ENCODE data around the gene SLC39A9. TPM values are rescaled to one million over a fixed set of nuclear protein-coding genes. Genes with fewer than 3 reads are reported as not detected.

Gene SLC39A9
- total and polyA plus RNA-seq, 2 of the 4 experiments (the other 2 are of a cell fraction) = 41.4 to 168 TPM

GRCh38 chr14:69490219-69490918 lies 91.9 kb downstream of the SLC39A9 start:
- H3K79me1 ChIP-seq (ENCODE audit: low read depth in 1 of 2, low read length in 2 of 2) = no peaks in the 10 kb centered on the region
- no peak overlapping the region for H2BK15ac ChIP-seq (ENCODE audit: low read depth, low read length)
- in situ Hi-C loops (cut with MboI; ENCODE audit: low sequenced_read_pairs) = no loop called here
- no TSS peak for BruUV-seq (replicated peaks)
- no peak overlapping the region for H2AK5ac ChIP-seq (ENCODE audit: low read depth, low read length)
- ChIA-PET POLR2A (ENCODE audit: unreplicated experiment) (no interaction called here), CTCF (no interaction called here)
- no peaks in the 10 kb centered on the region for H3K4me1 ChIP-seq (ENCODE audit: control insufficient read depth, insufficient read depth, low read length)
- no peaks in the 10 kb centered on the region for H3K9me3 ChIP-seq (ENCODE audit: control insufficient read depth, insufficient read depth, low read length)
- intact Hi-C loops (cut with micrococcal nuclease) = no loop called here
- H2BK5ac ChIP-seq (ENCODE audit: low read depth, low read length, poor library complexity, severe bottlenecking) = no peak overlapping the region
- H3K36me3 ChIP-seq (ENCODE audit: control insufficient read depth, insufficient read depth, low read length) = no peaks in the 10 kb centered on the region
- H3K23ac ChIP-seq (ENCODE audit: low read depth, low read length) = no peak overlapping the region
- H3K4ac ChIP-seq (ENCODE audit: low read depth, low read length) = no peak overlapping the region
- dilution Hi-C loops (cut with HindIII; ENCODE audit: low sequenced_read_pairs, unreplicated experiment) = no loop called here
- no peak overlapping the region for H2BK120ac ChIP-seq (ENCODE audit: low read depth, low read length)
- H2BK20ac ChIP-seq (ENCODE audit: low read depth, low read length) = no peak overlapping the region
- no peak overlapping the region for H3K4me3 ChIP-seq (ENCODE audit: insufficient read depth, low read depth, low read length)
- ATAC-seq (ENCODE audit: low read depth) (no peak), DNase-seq (no peak)
- no peak overlapping the region for H3K4me2 ChIP-seq (ENCODE audit: low read depth, low read length)
- TF ChIP-seq ELK1 (IDR thresholded peaks at IDR 0.05; ENCODE audit: borderline replicate concordance, low read depth, low read length) (no peak), RAD21 (IDR thresholded peaks at IDR 0.05; ENCODE audit: low read length) (no peak), MAFK (IDR thresholded peaks at IDR 0.05; ENCODE audit: low read depth, low read length) (no peak), CEBPB (IDR thresholded peaks at IDR 0.05; ENCODE audit: low read depth, low read length) (no peak)
- 74% methylated on average over 5 of the region's 7 CpGs; no CpG with 5 or more reads in 1 of the 2 experiments for WGBS, 2 experiments (ENCODE audit: extremely low coverage in 2 of 2, insufficient read length in 1 of 2)
- H4K20me1 ChIP-seq (ENCODE audit: insufficient read depth, low read length) = no peaks in the 10 kb centered on the region
- H3K9ac ChIP-seq (ENCODE audit: low read depth, low read length) = no peak overlapping the region
- no peak overlapping the region for H2AK9ac ChIP-seq (replicated peaks; ENCODE audit: low read depth, low read length, poor library complexity)
- H2AFZ ChIP-seq (replicated peaks; ENCODE audit: low read length, poor library complexity) = no peak overlapping the region
- no peak overlapping the region for H4K5ac ChIP-seq (ENCODE audit: low read depth, low read length)
- H4K91ac ChIP-seq (ENCODE audit: insufficient read depth, low read depth, low read length) = no peak overlapping the region
- no peaks in the 10 kb centered on the region for H3K9me1 ChIP-seq (ENCODE audit: insufficient read depth, low read length)
- H3K14ac ChIP-seq (replicated peaks; ENCODE audit: low read depth, low read length) = no peak overlapping the region
- H3K56ac ChIP-seq (ENCODE audit: extremely low read depth, insufficient read depth, low read length) = no peak overlapping the region
- no peak overlapping the region for H3K18ac ChIP-seq (ENCODE audit: low read depth, low read length)
- H3K27ac ChIP-seq (ENCODE audit: insufficient read depth, low read length) = no peak overlapping the region
- no peak overlapping the region for H4K8ac ChIP-seq (ENCODE audit: low read depth in 2 of 2, low read length in 2 of 2)
- H3K27me3 ChIP-seq (ENCODE audit: control insufficient read depth, insufficient read depth, low read length) = peaks cover 77% of the 10 kb centered on the region
